HEK293 (cell line): ENCODE measurements around the gene STAMBP.
"Not testable (repeated sequence)": the region's sequence is repeated elsewhere in the genome, so short reads cannot be mapped to it uniquely, and the experiment has no call there.

ENCODE experiments used
- CTCF ChIA-PET: fragments of 350-600 bp; formaldehyde crosslinking; extraction: SDS; loops from one replicate; lab custom pipeline; 2021; ENCODE audit warnings: antibody characterized with exemption; lab: Yijun Ruan, JAX
- POLR2A ChIA-PET: fragments of 300-600 bp; formaldehyde crosslinking; extraction: SDS; loops from one replicate; lab custom pipeline; 2020; ENCODE audit warnings: antibody characterized with exemption, inconsistent platforms; lab: Yijun Ruan, JAX
- H3K27ac ChIP-seq: fragments of 200-500 bp; sonication (Bioruptor generic); 2 replicates; pipeline ENCODE4 v1.5.1; 2014; ENCODE audit warnings: low read depth, low read length, control low read depth, inconsistent platforms; ENCODE audit errors: extremely low read depth
- H3K36me3 ChIP-seq, 2 experiments: fragments of 200-500 bp in 1 of 2; sonication (Bioruptor generic) in 1 of 2; 1 replicate in 1 of 2; 2 replicates in 1 of 2; pipeline ENCODE4 v1.5.1; 2014 to 2017; ENCODE audit warnings: inconsistent platforms in 2 of 2, low read length in 2 of 2; ENCODE audit not compliant: control insufficient read depth in 2 of 2, insufficient read depth in 1 of 2
- H3K4me1 ChIP-seq: fragments of 200-500 bp; sonication (Bioruptor generic); 2 replicates; pipeline ENCODE4 v1.5.1; 2014; ENCODE audit warnings: mild to moderate bottlenecking, low read length, inconsistent platforms; ENCODE audit not compliant: control insufficient read depth, insufficient read depth
- H3K4me3 ChIP-seq: 2 replicates; pipeline ENCODE4 v1.5.1; 2011; ENCODE audit warnings: low read depth, mild to moderate bottlenecking, control low read depth, low read length, moderate library complexity
- H3K9me3 ChIP-seq: fragments of 200-500 bp; sonication (Bioruptor generic); 2 replicates; pipeline ENCODE4 v1.5.1; 2014; ENCODE audit warnings: low read depth, low read length, inconsistent platforms; ENCODE audit not compliant: control insufficient read depth, insufficient read depth
- BCL6B ChIP-seq: fragments of 450-650 bp; formaldehyde crosslinking; IDR thresholded peaks from 2 replicates; pipeline ENCODE4 v1.5.1; 2017; ENCODE audit warnings: missing biosample characterization, missing genetic modification characterization
- GLI2 ChIP-seq: fragments of 450-650 bp; formaldehyde crosslinking; IDR thresholded peaks from 2 replicates; pipeline ENCODE4; 2017; ENCODE audit warnings: missing biosample characterization, missing genetic modification characterization, low read depth, borderline replicate concordance
- KLF17 ChIP-seq: fragments of 450-650 bp; formaldehyde crosslinking; IDR thresholded peaks from 2 replicates; pipeline ENCODE4 v1.5.1; 2016; ENCODE audit warnings: missing biosample characterization, missing genetic modification characterization
- TRIM28 ChIP-seq: IDR thresholded peaks from 2 replicates; pipeline ENCODE4 v1.6.1; 2011; ENCODE audit warnings: low read length, control low read depth, borderline replicate concordance
- WT1 ChIP-seq: fragments of 450-650 bp; formaldehyde crosslinking; IDR thresholded peaks from 2 replicates; pipeline ENCODE4 v1.5.1; 2016; ENCODE audit warnings: missing biosample characterization, missing genetic modification characterization
- ZNF214 ChIP-seq: fragments of 450-650 bp; formaldehyde crosslinking; IDR thresholded peaks from 2 replicates; pipeline ENCODE4 v1.5.1; 2017; ENCODE audit warnings: missing biosample characterization, mild to moderate bottlenecking, missing genetic modification characterization, borderline replicate concordance
- ZNF302 ChIP-seq: fragments of 450-650 bp; formaldehyde crosslinking; IDR thresholded peaks from 2 replicates; pipeline ENCODE4 v1.5.1; 2016; ENCODE audit warnings: missing biosample characterization, missing genetic modification characterization, low read depth
- ZNF341 ChIP-seq: fragments of 450-650 bp; formaldehyde crosslinking; IDR thresholded peaks from 2 replicates; pipeline ENCODE4; 2016; ENCODE audit warnings: low read depth, missing biosample characterization, missing genetic modification characterization
- ZNF398 ChIP-seq: fragments of 450-650 bp; formaldehyde crosslinking; IDR thresholded peaks from 2 replicates; pipeline ENCODE4 v1.5.1; 2017; ENCODE audit warnings: missing biosample characterization, missing genetic modification characterization
- ZNF416 ChIP-seq: fragments of 450-650 bp; formaldehyde crosslinking; IDR thresholded peaks from 2 replicates; pipeline ENCODE4 v1.5.1; 2016; ENCODE audit warnings: missing biosample characterization, missing genetic modification characterization
- ZNF629 ChIP-seq: fragments of 450-650 bp; formaldehyde crosslinking; IDR thresholded peaks from 2 replicates; pipeline ENCODE4 v1.5.1; 2017; ENCODE audit warnings: missing biosample characterization, missing genetic modification characterization
- ZNF777 ChIP-seq: fragments of 450-650 bp; formaldehyde crosslinking; IDR thresholded peaks from 2 replicates; pipeline ENCODE4 v1.5.1; 2017; ENCODE audit warnings: missing biosample characterization, missing genetic modification characterization, borderline replicate concordance
- ZNF785 ChIP-seq: fragments of 450-650 bp; formaldehyde crosslinking; IDR thresholded peaks from 2 replicates; pipeline ENCODE4 v1.5.1; 2016; ENCODE audit warnings: missing biosample characterization, missing genetic modification characterization
- ZNF791 ChIP-seq: fragments of 450-650 bp; formaldehyde crosslinking; IDR thresholded peaks from 2 replicates; pipeline ENCODE4 v1.5.1; 2016; ENCODE audit warnings: missing biosample characterization, missing genetic modification characterization
- ZSCAN16 ChIP-seq: fragments of 450-650 bp; formaldehyde crosslinking; IDR thresholded peaks from 2 replicates; pipeline ENCODE4 v1.5.1; 2016; ENCODE audit warnings: missing biosample characterization, missing genetic modification characterization

STAMBP gene

GRCh38 chr2:73886357-73886756, 57.6 kb downstream of the STAMBP start (continued):
- no peak for TF ChIP-seq ZNF398
- no peak for TF ChIP-seq ZNF341 (tag by site-specific recombination)

- CTCF ChIA-PET, H3K9me3 ChIP-seq, H3K4me3 ChIP-seq, H3K27ac ChIP-seq, H3K36me3 ChIP-seq, POLR2A ChIA-PET, H3K4me1 ChIP-seq: not testable (repeated sequence)
Measured at GRCh38 chr2:73887596-73888353, 59.0 kb downstream of the STAMBP start.

GRCh38 chr2:73888388-73888787, 59.6 kb downstream of the STAMBP start:
- CTCF ChIA-PET = no interaction called here
- POLR2A ChIA-PET = no interaction called here
- Histone ChIP-seq H3K9me3 (no peaks in the 10 kb centered on the region), H3K36me3 (no peaks in the 10 kb centered on the region), H3K4me3 (no peak overlapping the region), H3K4me1 (no peaks in the 10 kb centered on the region)
- no peak for TF ChIP-seq GLI2 (tag by site-specific recombination)
- TF ChIP-seq, all 188 proteins: peak for 0
- H3K27ac ChIP-seq = no peak overlapping the region

- no peak for TF ChIP-seq ZNF302
- TF ChIP-seq ZSCAN16 = no peak
- TF ChIP-seq ZNF214 (tag by site-specific recombination) = no peak
- TF ChIP-seq ZNF777 = no peak
- no peak for TF ChIP-seq ZNF629 (tag by site-specific recombination)
- TF ChIP-seq ZNF416 (tag by site-specific recombination) = no peak
- TF ChIP-seq BCL6B = no peak
- no peak for TF ChIP-seq ZNF785 (tag by site-specific recombination)
- TF ChIP-seq ZNF791 (tag by site-specific recombination) = no peak
- TF ChIP-seq KLF17 = no peak
- no peak for TF ChIP-seq WT1 (tag by site-specific recombination)
- TF ChIP-seq TRIM28 = no peak
- Histone ChIP-seq H3K36me3 (no peaks in the 10 kb centered on the region), H3K27ac (no peak overlapping the region), H3K4me1 (no peaks in the 10 kb centered on the region), H3K4me3 (no peak overlapping the region), H3K9me3 (no peaks in the 10 kb centered on the region)
- ChIA-PET CTCF (no interaction called here), POLR2A (no interaction called here)
Measured at GRCh38 chr2:73889206-73889605, 60.4 kb downstream of the STAMBP start.
